ENCODE results near the gene RASGRF1.

GRCh38 chr15:78913012-78913411, 177.6 kb downstream of the RASGRF1 start:
- TF ChIP-seq MAX (IDR thresholded peaks at IDR 0.05) (no peak), CREB1 (IDR thresholded peaks at IDR 0.05; ENCODE audit: low read depth) (no peak)
